ENCODE measurements around the gene NUP210. TPM values are rescaled to one million over a fixed set of nuclear protein-coding genes. Genes with fewer than 3 reads are reported as not detected.

Gene NUP210
- total and polyA plus RNA-seq, 4 donors: 9.9 to 38.6 (median 22.9) TPM

DNA sequence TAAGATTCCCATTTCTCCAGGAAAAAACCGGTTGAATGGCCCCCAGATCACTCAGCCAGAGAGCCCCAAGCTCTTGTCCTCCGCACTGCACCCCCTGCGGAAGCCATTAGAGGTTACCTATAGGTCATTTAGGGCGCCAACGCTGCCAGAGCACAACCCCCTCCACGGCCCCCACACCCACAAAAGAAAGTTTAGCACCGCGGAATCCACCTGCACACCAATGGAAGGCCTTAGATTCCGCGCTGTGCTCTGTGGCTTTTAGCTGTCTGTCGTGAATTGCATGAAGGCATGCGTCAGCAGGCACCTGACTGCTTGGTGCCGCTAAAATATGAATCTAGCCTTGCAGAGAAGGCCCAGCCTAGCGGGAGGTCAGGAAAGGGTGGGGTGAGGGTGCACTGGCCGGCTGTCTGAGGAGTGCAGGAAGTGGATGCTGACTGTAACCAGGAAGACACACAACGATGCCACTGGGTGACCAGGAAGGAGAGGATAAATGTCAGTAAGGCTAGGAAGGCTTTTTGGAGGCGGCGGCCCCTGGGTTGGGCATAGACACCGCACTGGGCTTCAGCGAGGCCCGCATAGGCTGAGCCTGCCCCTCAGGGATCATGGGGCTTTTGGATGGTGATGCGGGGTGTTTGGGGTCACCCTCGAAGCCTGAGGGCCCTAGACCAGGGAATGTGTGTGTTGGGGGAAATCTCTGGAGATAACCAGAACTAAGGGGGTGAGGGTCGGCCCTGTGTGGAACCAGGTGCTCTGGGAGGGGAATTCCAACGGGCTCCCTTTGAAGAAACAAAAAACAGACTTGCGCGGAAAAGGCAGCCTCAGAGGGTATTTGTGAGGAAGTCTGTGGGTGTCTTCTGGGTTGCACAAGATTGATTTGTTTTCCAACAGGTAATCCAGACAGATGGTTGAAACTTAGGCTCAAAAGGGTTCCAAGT, 976 bp upstream of the NUP210 start (continued):
- TF ChIP-seq ZBTB33 (IDR thresholded peaks at IDR 0.05) (no peak), MAX (IDR thresholded peaks at IDR 0.05) (no peak), RXRA (IDR thresholded peaks at IDR 0.05) (no peak), EGR1 (IDR thresholded peaks at IDR 0.05; ENCODE audit: low read depth in 2 of 2) (no peak)

DNA sequence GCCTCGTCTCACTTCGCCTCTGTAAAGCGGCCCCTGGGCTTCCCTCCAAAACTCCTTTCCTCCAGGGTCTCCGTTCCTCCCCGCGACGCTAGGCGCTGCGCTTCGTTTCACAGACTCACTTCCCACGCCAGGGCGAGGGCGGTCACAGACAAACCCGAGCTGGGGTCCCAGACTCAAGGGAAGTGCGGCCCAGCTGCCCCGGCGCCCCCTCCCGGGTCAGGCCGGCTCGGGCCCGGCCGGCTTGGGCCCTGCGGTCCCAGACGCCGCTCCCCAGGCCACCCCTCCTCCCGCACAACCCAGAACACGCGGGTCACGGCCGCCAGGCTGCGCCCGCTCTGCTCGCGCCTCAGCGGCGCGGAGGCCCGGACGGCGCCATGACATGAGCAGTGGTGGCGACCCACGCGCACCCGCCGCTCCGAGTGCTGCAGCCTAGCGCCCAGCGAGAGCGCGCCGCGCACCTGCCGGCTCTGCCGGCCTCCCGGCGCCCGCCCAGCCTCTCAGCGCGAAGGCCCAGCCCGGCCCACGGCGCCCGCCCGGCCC, 547 bp downstream of the NUP210 start:
- H3K4me1 ChIP-seq (ENCODE audit: control insufficient read depth in 4 of 4, insufficient read depth in 4 of 4, low read length in 3 of 4): peaks cover 5 to 42% (median 21%) of the 10 kb centered on the region in 4 donors
- no peaks in the 10 kb centered on the region for H3K36me3 ChIP-seq (ENCODE audit: control insufficient read depth in 4 of 4, insufficient read depth in 3 of 4, low read depth in 1 of 4, low read length in 3 of 4)
- peak overlapping the region in 1 of 2 donors; percentile 80 for H3K9ac ChIP-seq (ENCODE audit: low read depth in 1 of 2, low read length in 2 of 2)
- H3K27ac ChIP-seq (ENCODE audit: low read depth in 1 of 2, low read length in 2 of 2): peak overlapping the region; percentile 73 to 76
- no peak for TF ChIP-seq RAD21 (IDR thresholded peaks at IDR 0.05)
- TF ChIP-seq JUND (IDR thresholded peaks at IDR 0.05): no peak
- no peak for TF ChIP-seq FOXA2 (IDR thresholded peaks at IDR 0.05)
- TF ChIP-seq NR2F2 (IDR thresholded peaks at IDR 0.05): no peak
- TF ChIP-seq ZBTB33 (IDR thresholded peaks at IDR 0.05): no peak
- no peak for TF ChIP-seq HNF4G (IDR thresholded peaks at IDR 0.05)
- TF ChIP-seq ATF3 (IDR thresholded peaks at IDR 0.05): no peak
- TF ChIP-seq, protein P1, sequence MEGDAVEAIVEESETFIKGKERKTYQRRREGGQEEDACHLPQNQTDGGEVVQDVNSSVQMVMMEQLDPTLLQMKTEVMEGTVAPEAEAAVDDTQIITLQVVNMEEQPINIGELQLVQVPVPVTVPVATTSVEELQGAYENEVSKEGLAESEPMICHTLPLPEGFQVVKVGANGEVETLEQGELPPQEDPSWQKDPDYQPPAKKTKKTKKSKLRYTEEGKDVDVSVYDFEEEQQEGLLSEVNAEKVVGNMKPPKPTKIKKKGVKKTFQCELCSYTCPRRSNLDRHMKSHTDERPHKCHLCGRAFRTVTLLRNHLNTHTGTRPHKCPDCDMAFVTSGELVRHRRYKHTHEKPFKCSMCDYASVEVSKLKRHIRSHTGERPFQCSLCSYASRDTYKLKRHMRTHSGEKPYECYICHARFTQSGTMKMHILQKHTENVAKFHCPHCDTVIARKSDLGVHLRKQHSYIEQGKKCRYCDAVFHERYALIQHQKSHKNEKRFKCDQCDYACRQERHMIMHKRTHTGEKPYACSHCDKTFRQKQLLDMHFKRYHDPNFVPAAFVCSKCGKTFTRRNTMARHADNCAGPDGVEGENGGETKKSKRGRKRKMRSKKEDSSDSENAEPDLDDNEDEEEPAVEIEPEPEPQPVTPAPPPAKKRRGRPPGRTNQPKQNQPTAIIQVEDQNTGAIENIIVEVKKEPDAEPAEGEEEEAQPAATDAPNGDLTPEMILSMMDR (IDR thresholded peaks at IDR 0.05; ENCODE audit: low read depth, low read length, missing input control): no peak
- no peak for TF ChIP-seq HNF4A (conservative IDR thresholded peaks at IDR 0.05)
- no peak for TF ChIP-seq REST (IDR thresholded peaks at IDR 0.05)
- TF ChIP-seq GABPA (IDR thresholded peaks at IDR 0.05 in 1 of 2, conservative IDR thresholded peaks at IDR 0.05 in 1 of 2): no peak
- TF ChIP-seq SP1 (IDR thresholded peaks at IDR 0.05): no peak
- TF ChIP-seq MAX (IDR thresholded peaks at IDR 0.05): no peak
- TF ChIP-seq TAF1 (conservative IDR thresholded peaks at IDR 0.05): no peak
- TF ChIP-seq FOXA1 (IDR thresholded peaks at IDR 0.05): no peak
- no peak for TF ChIP-seq RXRA (IDR thresholded peaks at IDR 0.05)
- TF ChIP-seq YY1 (IDR thresholded peaks at IDR 0.05): no peak
- TF ChIP-seq EGR1 (IDR thresholded peaks at IDR 0.05; ENCODE audit: low read depth in 2 of 2): no peak
- H3K27me3 ChIP-seq (ENCODE audit: control insufficient read depth in 4 of 4, insufficient read depth in 4 of 4, low read length in 3 of 4): no peaks in the 10 kb centered on the region
- DNase-seq (ENCODE audit: low spot score): peak; percentile 61
- H3K4me3 ChIP-seq (ENCODE audit: low read depth in 1 of 3, low read length in 3 of 3): peak overlapping the region; percentile 65 to 90 (median 75)
- 1% methylated on average over 64 of the region's 64 CpGs for WGBS
- no peaks in the 10 kb centered on the region for H3K9me3 ChIP-seq (ENCODE audit: control insufficient read depth in 4 of 4, low read length in 3 of 4)

Data from liver (tissue), 9 donors.